H1 (cell line): ENCODE data around the gene OTOF. TPM values are rescaled to one million over a fixed set of nuclear protein-coding genes. Genes with fewer than 3 reads are reported as not detected.

Experiments used
- CTCF ChIA-PET: fragments of 300-600 bp; sonication (Branson Sonifier 250); formaldehyde crosslinking; loops from one replicate; lab custom pipeline; 2021; ENCODE audit not compliant: partially characterized antibody; lab: Charles Lee
- POLR2A ChIA-PET: fragments of 300-600 bp; sonication (Branson Sonifier 250); formaldehyde crosslinking; loops from one replicate; lab custom pipeline; 2021; ENCODE audit warnings: inconsistent platforms; ENCODE audit not compliant: partially characterized antibody; lab: Charles Lee
- DNase-seq, 2 experiments: peaks; one replicate each; pipeline versions ENCODE4 v3.0.0 to v3.0.0-alpha.2; 2010 to 2022; ENCODE audit warnings: low spot score in 2 of 2, low read depth in 1 of 2, mixed read lengths in 1 of 2
- FAIRE-seq: peaks from 2 replicates; lab custom pipeline; 2011; peaks lifted over from hg19 to GRCh38; lab: Jason Lieb, UNC
- H2AFZ ChIP-seq: 2 replicates; pipeline ENCODE4 v1.8.1; 2012; ENCODE audit warnings: low read length, inconsistent platforms
- H2AK5ac ChIP-seq: 2 replicates; pipeline ENCODE4 v1.6.1; 2013; ENCODE audit warnings: low read depth, low read length
- H2BK120ac ChIP-seq: replicated peaks from 2 replicates; pipeline ENCODE3; 2013; ENCODE audit warnings: low read depth, low read length, inconsistent platforms
- H2BK12ac ChIP-seq: 2 replicates; pipeline ENCODE4 v1.6.1; 2013; ENCODE audit warnings: low read depth, low read length
- H2BK15ac ChIP-seq: 2 replicates; pipeline ENCODE4 v1.6.1; 2013; ENCODE audit warnings: low read length
- H2BK20ac ChIP-seq: 2 replicates; pipeline ENCODE4 v1.6.1; 2013; ENCODE audit warnings: low read length
- H2BK5ac ChIP-seq: 2 replicates; pipeline ENCODE4 v1.6.1; 2013; ENCODE audit warnings: low read depth, low read length
- H3K14ac ChIP-seq: 2 replicates; pipeline ENCODE4 v1.6.1; 2013; ENCODE audit warnings: inconsistent platforms; ENCODE audit not compliant: insufficient read length
- H3K18ac ChIP-seq: 2 replicates; pipeline ENCODE4 v1.6.1; 2013; ENCODE audit warnings: low read length; ENCODE audit errors: extremely low read depth
- H3K23ac ChIP-seq: 2 replicates; pipeline ENCODE4 v1.6.1; 2013; ENCODE audit warnings: inconsistent platforms; ENCODE audit not compliant: insufficient read length
- H3K23me2 ChIP-seq: 2 replicates; pipeline ENCODE4 v1.6.1; 2013; ENCODE audit warnings: low read depth, low read length
- H3K27ac ChIP-seq: 2 replicates; pipeline ENCODE4 v1.6.1; 2011; ENCODE audit warnings: low read depth, low read length, inconsistent platforms
- H3K27me3 ChIP-seq, 4 experiments: replicated peaks in 1 of 4; 1 replicate in 1 of 4; 2 replicates in 3 of 4; pipeline versions ENCODE4 v1.6.1 to v1.8.1; 2011 to 2013; ENCODE audit warnings: low read length in 3 of 4, mild to moderate bottlenecking in 3 of 4, inconsistent platforms in 2 of 4, mixed read lengths in 2 of 4, moderate library complexity in 1 of 4; ENCODE audit not compliant: control insufficient read depth in 3 of 4, insufficient read depth in 3 of 4; ENCODE audit errors: extremely low read depth in 1 of 4
- H3K36me3 ChIP-seq, 4 experiments: 2 replicates each; pipeline versions ENCODE4 v1.6.1 to v1.8.1; 2011 to 2013; ENCODE audit warnings: mild to moderate bottlenecking in 4 of 4, low read length in 3 of 4, moderate library complexity in 2 of 4, control low read depth in 1 of 4, inconsistent platforms in 1 of 4; ENCODE audit not compliant: insufficient read depth in 4 of 4, control insufficient read depth in 2 of 4
- H3K4ac ChIP-seq: replicated peaks from 2 replicates; pipeline ENCODE3; 2013; ENCODE audit warnings: low read length, low read depth, mixed read lengths, inconsistent platforms; ENCODE audit not compliant: insufficient read length
- H3K4me1 ChIP-seq, 4 experiments: replicated peaks in 1 of 4; 1 replicate in 1 of 4; 2 replicates in 3 of 4; pipeline versions ENCODE4 v1.6.1 to v1.8.1; 2011 to 2013; ENCODE audit warnings: low read length in 3 of 4, inconsistent platforms in 2 of 4, mixed read lengths in 1 of 4; ENCODE audit not compliant: insufficient read depth in 4 of 4, control insufficient read depth in 3 of 4
- H3K4me2 ChIP-seq, 2 experiments: 2 replicates each; pipeline versions ENCODE4 v1.6.1 to v1.8.1; 2011 to 2013; ENCODE audit warnings: low read depth in 2 of 2, low read length in 2 of 2, control low read depth in 1 of 2, inconsistent platforms in 1 of 2, mild to moderate bottlenecking in 1 of 2; ENCODE audit not compliant: insufficient read depth in 1 of 2
- H3K4me3 ChIP-seq, 4 experiments: fragments of 200-600, 300-600 bp in 1 of 4; sonication (generic), shearing (Covaris generic), sonication (Bioruptor Twin) in 1 of 4; 2 replicates each; pipeline versions ENCODE4 v1.5.1 to v1.8.1; 2011 to 2016; ENCODE audit warnings: low read length in 4 of 4, low read depth in 3 of 4, control low read depth in 2 of 4, inconsistent platforms in 2 of 4, mild to moderate bottlenecking in 2 of 4, mixed read lengths in 1 of 4, moderate library complexity in 1 of 4; ENCODE audit not compliant: insufficient read depth in 2 of 4; ENCODE audit errors: extremely low read depth in 1 of 4
- H3K56ac ChIP-seq: replicated peaks from 2 replicates; pipeline ENCODE3; 2013; ENCODE audit warnings: low read depth, mild to moderate bottlenecking, mixed read lengths, low read length, inconsistent platforms; ENCODE audit not compliant: insufficient read length
- H3K79me1 ChIP-seq: 2 replicates; pipeline ENCODE4 v1.6.1; 2013; ENCODE audit warnings: low read depth, low read length, control low read depth
- H3K79me2 ChIP-seq, 2 experiments: 2 replicates each; pipeline versions ENCODE4 v1.6.1 to v1.8.1; 2012 to 2013; ENCODE audit warnings: low read length in 2 of 2, mild to moderate bottlenecking in 2 of 2, inconsistent platforms in 1 of 2; ENCODE audit not compliant: insufficient read depth in 2 of 2, control insufficient read depth in 1 of 2
- H3K9ac ChIP-seq, 4 experiments: replicated peaks in 1 of 4; 1 replicate in 1 of 4; 2 replicates in 3 of 4; pipeline versions ENCODE4 v1.6.1 to v1.8.1; 2011 to 2013; ENCODE audit warnings: low read depth in 3 of 4, low read length in 3 of 4, control low read depth in 2 of 4, mild to moderate bottlenecking in 2 of 4, moderate library complexity in 2 of 4, inconsistent platforms in 1 of 4; ENCODE audit errors: extremely low read depth in 1 of 4
- H3K9me3 ChIP-seq, 2 experiments: 2 replicates each; pipeline versions ENCODE4 v1.6.1 to v1.8.1; 2012 to 2013; ENCODE audit warnings: mild to moderate bottlenecking in 2 of 2, moderate library complexity in 2 of 2, control low read depth in 1 of 2, inconsistent platforms in 1 of 2, low read depth in 1 of 2, low read length in 1 of 2, mixed read lengths in 1 of 2; ENCODE audit not compliant: insufficient read depth in 2 of 2
- H4K20me1 ChIP-seq, 2 experiments: replicated peaks in 1 of 2; 2 replicates each; pipeline versions ENCODE3 to v1.8.1; 2011 to 2013; ENCODE audit warnings: inconsistent platforms in 2 of 2, low read length in 2 of 2, mild to moderate bottlenecking in 1 of 2; ENCODE audit not compliant: insufficient read depth in 2 of 2, control insufficient read depth in 1 of 2
- H4K5ac ChIP-seq: 2 replicates; pipeline ENCODE4 v1.6.1; 2013; ENCODE audit warnings: low read length, low read depth, mixed read lengths, inconsistent platforms; ENCODE audit not compliant: insufficient read length
- H4K8ac ChIP-seq: 2 replicates; pipeline ENCODE4 v1.8.0; 2013; ENCODE audit warnings: mild to moderate bottlenecking, moderate library complexity, low read length, inconsistent platforms; ENCODE audit not compliant: insufficient read depth; ENCODE audit errors: extremely low read depth
- H4K91ac ChIP-seq: replicated peaks from 2 replicates; pipeline ENCODE3; 2013; ENCODE audit warnings: low read length, mixed read lengths, inconsistent platforms; ENCODE audit not compliant: insufficient read length
- ASH2L ChIP-seq: fragments of 200-600, 300-600 bp; sonication (generic); IDR thresholded peaks from one replicate; pipeline ENCODE4 v1.7.1; 2017; ENCODE audit warnings: low read length
- BACH1 ChIP-seq: IDR thresholded peaks from 2 replicates; pipeline ENCODE4 v1.6.1; 2012; ENCODE audit warnings: low read length, improper control_type of control experiment
- BCL11A ChIP-seq, 2 experiments: IDR thresholded peaks; one replicate each; pipeline ENCODE4 v1.6.1; 2011; ENCODE audit warnings: low read depth in 2 of 2, low read length in 2 of 2, mild to moderate bottlenecking in 2 of 2
- CEBPB ChIP-seq: IDR thresholded peaks from 2 replicates; pipeline ENCODE4 v1.6.1; 2012; ENCODE audit warnings: low read depth, low read length
- CHD2 ChIP-seq: IDR thresholded peaks from 2 replicates; pipeline ENCODE4 v1.6.1; 2012; ENCODE audit warnings: low read length, improper control_type of control experiment
- CREB1 ChIP-seq: IDR thresholded peaks from 2 replicates; pipeline ENCODE4 v1.6.1; 2012; ENCODE audit warnings: inconsistent platforms
- CTCF ChIP-seq, 3 experiments: IDR thresholded peaks; 1 replicate in 2 of 3; 2 replicates in 1 of 3; pipeline versions ENCODE4 v1.5.1 to v1.6.1; 2011; ENCODE audit warnings: low read length in 3 of 3, mild to moderate bottlenecking in 3 of 3, inconsistent platforms in 2 of 3, low read depth in 1 of 3, moderate library complexity in 1 of 3; ENCODE audit not compliant: insufficient read depth in 1 of 3; ENCODE audit errors: control extremely low read depth in 1 of 3
- EP300 ChIP-seq, 2 experiments: IDR thresholded peaks; 1 replicate in 1 of 2; 2 replicates in 1 of 2; pipeline ENCODE4 v1.6.1; 2011 to 2012; ENCODE audit warnings: low read depth in 2 of 2, low read length in 2 of 2, mild to moderate bottlenecking in 2 of 2, borderline replicate concordance in 1 of 2, inconsistent platforms in 1 of 2, moderate library complexity in 1 of 2
- FOSL1 ChIP-seq: IDR thresholded peaks from 2 replicates; pipeline ENCODE4 v1.6.1; 2011; ENCODE audit warnings: mild to moderate bottlenecking, low read depth, low read length, moderate library complexity; ENCODE audit not compliant: insufficient read depth
- NRF1 ChIP-seq: IDR thresholded peaks from 2 replicates; pipeline ENCODE4 v1.6.1; 2011; ENCODE audit warnings: mild to moderate bottlenecking, low read depth, low read length, improper control_type of control experiment
- RFX5 ChIP-seq: IDR thresholded peaks from 2 replicates; pipeline ENCODE4 v1.6.1; 2011; ENCODE audit warnings: low read depth, low read length, improper control_type of control experiment, borderline replicate concordance
- SIRT6 ChIP-seq: IDR thresholded peaks from one replicate; pipeline ENCODE4 v1.7.1; 2012; ENCODE audit warnings: low read length, inconsistent platforms
- YY1 ChIP-seq: IDR thresholded peaks from 2 replicates; pipeline ENCODE4 v1.6.1; 2011; ENCODE audit warnings: low read depth, mild to moderate bottlenecking, low read length
- WGBS, 2 experiments: shearing (Covaris generic) in 1 of 2; methylation state at CpG; one replicate each; pipeline versions ENCODE4 v1.1.6 to v1.1.7; 2013 to 2015; ENCODE audit warnings: low lambda C conversion rate in 2 of 2, mixed read lengths in 2 of 2, inconsistent platforms in 1 of 2, low coverage in 1 of 2, missing lambda C conversion rate in 1 of 2; ENCODE audit not compliant: insufficient replicate concordance in 2 of 2, insufficient coverage in 1 of 2, insufficient read length in 1 of 2; ENCODE audit errors: extremely low coverage in 1 of 2, missing lambda C conversion rate in 1 of 2; 5-methylcytosine and 5-hydroxymethylcytosine counted together
- polyA plus RNA-seq, 7 experiments: library from polyadenylated mRNA; depleted of rRNA in 3 of 7; stranded (reverse) in 5 of 7; unstranded in 2 of 7; fragments of >200 nt in 5 of 7; fragments of 200-250 nt in 2 of 7; gene quantifications; 1 replicate in 5 of 7; 2 replicates in 1 of 7; 4 replicates in 1 of 7; pipeline versions ENCODE4 v1.2.1 to v1.2.3, GENCODE V29; 2011 to 2013; ENCODE audit warnings: missing spikeins in 2 of 7, mixed read lengths in 2 of 7
- total RNA-seq: library from RNA; stranded (reverse); fragmentation: NEBNext Ultra II Directional; extraction: Animal tissue kit (Norgen Biotek cat#: 25700); gene quantifications from 2 replicates; pipeline ENCODE4 v1.2.1, GENCODE V29; 2021

The OTOF gene
- total and polyA plus RNA-seq, 2 of the 8 experiments (the other 6 are each of a cell fraction or from before 2014, with no cell fraction given): 0.06 TPM; not detected in 1

GRCh38 chr2:26475037-26475436 is 2.9 kb downstream of the OTOF start:
- no peak overlapping the region for H2BK20ac ChIP-seq
- H3K4me1 ChIP-seq: peaks cover 0 to 7% (median 2%) of the 10 kb centered on the region in 4 experiments; a peak in 4 of 7 replicates
- H2BK5ac ChIP-seq: no peak overlapping the region
- no peak overlapping the region for H3K27ac ChIP-seq
- no peak overlapping the region for H3K56ac ChIP-seq
- no peaks in the 10 kb centered on the region for H3K79me1 ChIP-seq
- no peak overlapping the region for H2AK5ac ChIP-seq
- H4K91ac ChIP-seq: no peak overlapping the region
- 86% methylated on average over 5 of the region's 6 CpGs; no CpG with 5 or more reads in 1 of the 2 experiments for WGBS, 2 experiments
- no peak overlapping the region for H4K8ac ChIP-seq
- ChIA-PET POLR2A (no interaction called here), CTCF (interaction anchor here (0.7 to 6.4 kb wide), 9 partner anchors 13 to 240 kb away, joined by 3 to 39 read pairs (median 4); no protein-coding TSS in a partner anchor)
- DNase-seq (no peak), FAIRE-seq (no peak)
- H4K20me1 ChIP-seq: peaks cover 0 to 6% of the 10 kb centered on the region in 2 experiments
- no peaks in the 10 kb centered on the region; a peak in 1 of 4 replicates for H3K9me3 ChIP-seq
- peaks cover 6% of the 10 kb centered on the region; the same call in 1 of the 2 replicates for H3K23me2 ChIP-seq
- no peak overlapping the region for H4K5ac ChIP-seq
- H2BK15ac ChIP-seq: no peak overlapping the region
- no peaks in the 10 kb centered on the region for H3K36me3 ChIP-seq
- H2BK120ac ChIP-seq: no peak overlapping the region
- H3K4me3 ChIP-seq: no peak overlapping the region
- H3K4me2 ChIP-seq: no peak overlapping the region
- H2BK12ac ChIP-seq: no peak overlapping the region
- H3K79me2 ChIP-seq: no peaks in the 10 kb centered on the region
- no peak overlapping the region for H3K18ac ChIP-seq
- no peak overlapping the region for H3K4ac ChIP-seq
- no peak overlapping the region for H3K23ac ChIP-seq
- no peak overlapping the region for H3K14ac ChIP-seq
- no peak overlapping the region for H3K9ac ChIP-seq
- H3K27me3 ChIP-seq: peaks cover 0 to 3% (median 0%) of the 10 kb centered on the region in 4 experiments; a peak in 1 of 7 replicates
- no peak overlapping the region for H2AFZ ChIP-seq
- no peak for TF ChIP-seq BACH1
- no peak for TF ChIP-seq SIRT6
- TF ChIP-seq CREB1: no peak
- no peak for TF ChIP-seq CHD2
- TF ChIP-seq NRF1: no peak
- no peak for TF ChIP-seq CEBPB
- no peak for TF ChIP-seq RFX5
- TF ChIP-seq YY1: no peak
- TF ChIP-seq ASH2L: no peak
- TF ChIP-seq CTCF (IDR thresholded peaks at IDR 0.05; ENCODE audit: control extremely low read depth in 1 of 3, insufficient read depth in 1 of 3, low read depth in 1 of 3, low read length in 3 of 3): no peak
- TF ChIP-seq EP300 (IDR thresholded peaks at IDR 0.05; ENCODE audit: borderline replicate concordance in 1 of 2, low read depth in 2 of 2, low read length in 2 of 2): no peak
- TF ChIP-seq BCL11A (IDR thresholded peaks at IDR 0.05; ENCODE audit: low read depth in 2 of 2, low read length in 2 of 2): no peak
- TF ChIP-seq FOSL1: no peak
